HEK293 (cell line): ENCODE results near the gene ASTN2.

Source experiments
- CTCF ChIA-PET: fragments of 350-600 bp; formaldehyde crosslinking; extraction: SDS; loops from one replicate; lab custom pipeline; 2021; ENCODE audit warnings: antibody characterized with exemption; lab: Yijun Ruan, JAX
- POLR2A ChIA-PET: fragments of 300-600 bp; formaldehyde crosslinking; extraction: SDS; loops from one replicate; lab custom pipeline; 2020; ENCODE audit warnings: antibody characterized with exemption, inconsistent platforms; lab: Yijun Ruan, JAX
- H3K27ac ChIP-seq: fragments of 200-500 bp; sonication (Bioruptor generic); 2 replicates; pipeline ENCODE4 v1.5.1; 2014; ENCODE audit warnings: low read depth, low read length, control low read depth, inconsistent platforms; ENCODE audit errors: extremely low read depth
- H3K36me3 ChIP-seq, 2 experiments: fragments of 200-500 bp in 1 of 2; sonication (Bioruptor generic) in 1 of 2; 1 replicate in 1 of 2; 2 replicates in 1 of 2; pipeline ENCODE4 v1.5.1; 2014 to 2017; ENCODE audit warnings: inconsistent platforms in 2 of 2, low read length in 2 of 2; ENCODE audit not compliant: control insufficient read depth in 2 of 2, insufficient read depth in 1 of 2
- H3K4me1 ChIP-seq: fragments of 200-500 bp; sonication (Bioruptor generic); 2 replicates; pipeline ENCODE4 v1.5.1; 2014; ENCODE audit warnings: mild to moderate bottlenecking, low read length, inconsistent platforms; ENCODE audit not compliant: control insufficient read depth, insufficient read depth
- H3K4me3 ChIP-seq: 2 replicates; pipeline ENCODE4 v1.5.1; 2011; ENCODE audit warnings: low read depth, mild to moderate bottlenecking, control low read depth, low read length, moderate library complexity
- H3K9me3 ChIP-seq: fragments of 200-500 bp; sonication (Bioruptor generic); 2 replicates; pipeline ENCODE4 v1.5.1; 2014; ENCODE audit warnings: low read depth, low read length, inconsistent platforms; ENCODE audit not compliant: control insufficient read depth, insufficient read depth
- HOXA7 ChIP-seq: sonication (generic); formaldehyde crosslinking; IDR thresholded peaks from 2 replicates; pipeline ENCODE4 v1.8.1; 2022; ENCODE audit warnings: missing genetic modification reagents, borderline replicate concordance
- KLF16 ChIP-seq: fragments of 450-650 bp; formaldehyde crosslinking; IDR thresholded peaks from 2 replicates; pipeline ENCODE4 v1.5.1; 2017; ENCODE audit warnings: missing biosample characterization, missing genetic modification characterization
- KLF7 ChIP-seq: fragments of 450-650 bp; formaldehyde crosslinking; IDR thresholded peaks from 2 replicates; pipeline ENCODE4 v1.5.1; 2016; ENCODE audit warnings: missing biosample characterization, missing genetic modification characterization, borderline replicate concordance
- OVOL3 ChIP-seq: fragments of 450-650 bp; formaldehyde crosslinking; IDR thresholded peaks from 2 replicates; pipeline ENCODE4 v1.5.1; 2016; ENCODE audit warnings: missing biosample characterization, missing genetic modification characterization
- YY2 ChIP-seq: fragments of 450-650 bp; formaldehyde crosslinking; IDR thresholded peaks from 2 replicates; pipeline ENCODE4 v1.5.1; 2016; ENCODE audit warnings: missing biosample characterization, missing genetic modification characterization
- ZBTB8A ChIP-seq: fragments of 450-650 bp; formaldehyde crosslinking; IDR thresholded peaks from 2 replicates; pipeline ENCODE4 v1.5.1; 2016; ENCODE audit warnings: missing biosample characterization, missing genetic modification characterization
- ZNF155 ChIP-seq: fragments of 450-650 bp; formaldehyde crosslinking; IDR thresholded peaks from 2 replicates; pipeline ENCODE4 v1.5.1; 2016; ENCODE audit warnings: missing biosample characterization, missing genetic modification characterization
- ZNF169 ChIP-seq: fragments of 450-650 bp; formaldehyde crosslinking; IDR thresholded peaks from 2 replicates; pipeline ENCODE4 v1.5.1; 2016; ENCODE audit warnings: missing biosample characterization, missing genetic modification characterization
- ZNF19 ChIP-seq: fragments of 450-650 bp; formaldehyde crosslinking; IDR thresholded peaks from 2 replicates; pipeline ENCODE4; 2016; ENCODE audit warnings: missing biosample characterization, missing genetic modification characterization, low read depth
- ZNF202 ChIP-seq: fragments of 450-650 bp; formaldehyde crosslinking; IDR thresholded peaks from 2 replicates; pipeline ENCODE4 v1.5.1; 2016; ENCODE audit warnings: missing biosample characterization, missing genetic modification characterization, borderline replicate concordance
- ZNF214 ChIP-seq: fragments of 450-650 bp; formaldehyde crosslinking; IDR thresholded peaks from 2 replicates; pipeline ENCODE4 v1.5.1; 2017; ENCODE audit warnings: missing biosample characterization, mild to moderate bottlenecking, missing genetic modification characterization, borderline replicate concordance
- ZNF221 ChIP-seq: fragments of 450-650 bp; formaldehyde crosslinking; IDR thresholded peaks from 2 replicates; pipeline ENCODE4 v1.5.1; 2017; ENCODE audit warnings: missing biosample characterization, missing genetic modification characterization, borderline replicate concordance
- ZNF223 ChIP-seq: fragments of 450-650 bp; formaldehyde crosslinking; IDR thresholded peaks from 2 replicates; pipeline ENCODE4 v1.5.1; 2016; ENCODE audit warnings: missing biosample characterization, missing genetic modification characterization
- ZNF292 ChIP-seq: fragments of 450-650 bp; formaldehyde crosslinking; IDR thresholded peaks from 2 replicates; pipeline ENCODE4 v1.5.1; 2016; ENCODE audit warnings: low read depth, missing biosample characterization, missing genetic modification characterization, borderline replicate concordance
- ZNF324 ChIP-seq: fragments of 450-650 bp; formaldehyde crosslinking; IDR thresholded peaks from 2 replicates; pipeline ENCODE4 v1.5.1; 2016; ENCODE audit warnings: missing biosample characterization, missing genetic modification characterization
- ZNF350 ChIP-seq: fragments of 450-650 bp; formaldehyde crosslinking; IDR thresholded peaks from 2 replicates; pipeline ENCODE4 v1.5.0; 2017; ENCODE audit warnings: missing biosample characterization, mild to moderate bottlenecking, missing genetic modification characterization
- ZNF391 ChIP-seq: fragments of 450-650 bp; formaldehyde crosslinking; IDR thresholded peaks from 2 replicates; pipeline ENCODE4 v1.5.1; 2016; ENCODE audit warnings: low read depth, missing biosample characterization, missing genetic modification characterization, borderline replicate concordance
- ZNF394 ChIP-seq: fragments of 450-650 bp; formaldehyde crosslinking; IDR thresholded peaks from 2 replicates; pipeline ENCODE4 v1.5.1; 2016; ENCODE audit warnings: missing biosample characterization, missing genetic modification characterization, mild to moderate bottlenecking, moderate library complexity, borderline replicate concordance
- ZNF473 ChIP-seq: fragments of 450-650 bp; formaldehyde crosslinking; IDR thresholded peaks from 2 replicates; pipeline ENCODE4 v1.5.1; 2017; ENCODE audit warnings: missing biosample characterization, missing genetic modification characterization
- ZNF514 ChIP-seq: fragments of 450-650 bp; formaldehyde crosslinking; IDR thresholded peaks from 2 replicates; pipeline ENCODE4 v1.5.1; 2016; ENCODE audit warnings: missing biosample characterization, missing genetic modification characterization
- ZNF549 ChIP-seq: fragments of 450-650 bp; IDR thresholded peaks from 2 replicates; pipeline ENCODE4 v1.5.1; 2018; ENCODE audit warnings: missing biosample characterization, missing genetic modification characterization, mild to moderate bottlenecking, inconsistent platforms, moderate library complexity
- ZNF555 ChIP-seq: fragments of 450-650 bp; formaldehyde crosslinking; conservative IDR thresholded peaks from 2 replicates; pipeline ENCODE4 v1.5.1; 2017; ENCODE audit warnings: missing biosample characterization, mild to moderate bottlenecking, missing genetic modification characterization, inconsistent platforms
- ZNF558 ChIP-seq: fragments of 450-650 bp; formaldehyde crosslinking; IDR thresholded peaks from 2 replicates; pipeline ENCODE4 v1.5.1; 2016; ENCODE audit warnings: missing biosample characterization, missing genetic modification characterization
- ZNF585B ChIP-seq: fragments of 450-650 bp; formaldehyde crosslinking; IDR thresholded peaks from 2 replicates; pipeline ENCODE4 v1.5.1; 2016; ENCODE audit warnings: missing biosample characterization, missing genetic modification characterization
- ZNF610 ChIP-seq: fragments of 450-650 bp; formaldehyde crosslinking; IDR thresholded peaks from 2 replicates; pipeline ENCODE4 v1.5.1; 2016; ENCODE audit warnings: missing biosample characterization, missing genetic modification characterization, borderline replicate concordance
- ZNF768 ChIP-seq: fragments of 450-650 bp; formaldehyde crosslinking; IDR thresholded peaks from 2 replicates; pipeline ENCODE4 v1.5.1; 2018; ENCODE audit warnings: missing biosample characterization, mild to moderate bottlenecking, missing genetic modification characterization
- ZNF792 ChIP-seq: fragments of 450-650 bp; formaldehyde crosslinking; IDR thresholded peaks from 2 replicates; pipeline ENCODE4 v1.5.1; 2016; ENCODE audit warnings: missing biosample characterization, missing genetic modification characterization
- ZSCAN16 ChIP-seq: fragments of 450-650 bp; formaldehyde crosslinking; IDR thresholded peaks from 2 replicates; pipeline ENCODE4 v1.5.1; 2016; ENCODE audit warnings: missing biosample characterization, missing genetic modification characterization
- ZSCAN30 ChIP-seq: fragments of 450-650 bp; IDR thresholded peaks from 2 replicates; pipeline ENCODE4 v1.5.1; 2018; ENCODE audit warnings: missing biosample characterization, mild to moderate bottlenecking, missing genetic modification characterization, moderate library complexity
- TF ChIP-seq, protein P1 (sequence below): fragments of 450-650 bp; formaldehyde crosslinking; IDR thresholded peaks from 2 replicates; pipeline ENCODE4 v1.5.1; 2017; ENCODE audit warnings: missing biosample characterization, mild to moderate bottlenecking, missing genetic modification characterization, moderate library complexity
- TF ChIP-seq, protein P2 (sequence below): IDR thresholded peaks from 2 replicates; pipeline ENCODE4 v1.6.1; 2011; ENCODE audit warnings: mild to moderate bottlenecking, low read depth, low read length, borderline replicate concordance
- TF ChIP-seq, protein P3 (sequence below): fragments of 450-650 bp; formaldehyde crosslinking; IDR thresholded peaks from 2 replicates; pipeline ENCODE4 v1.5.1; 2017; ENCODE audit warnings: missing biosample characterization, missing genetic modification characterization

Gene ASTN2

DNA sequence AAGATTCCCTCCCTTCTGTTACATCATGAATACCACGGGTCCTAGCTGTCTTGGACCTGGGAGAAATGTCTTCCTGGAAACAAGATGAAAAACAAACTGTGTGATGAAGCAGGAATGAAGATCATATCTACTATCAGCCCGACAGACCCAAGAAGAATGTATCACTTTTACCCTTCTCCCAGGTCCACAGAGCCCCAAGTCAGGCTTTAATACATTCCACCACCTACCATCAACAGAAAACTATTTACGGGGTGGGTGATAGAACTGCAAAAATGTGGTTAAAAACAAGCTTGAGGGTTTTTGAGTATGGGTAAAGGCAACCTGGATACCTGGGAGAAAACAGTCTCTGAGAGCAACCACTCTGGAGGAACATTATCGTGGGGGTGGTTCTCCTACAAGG, 400.8 kb downstream of the ASTN2 start:
- ChIA-PET POLR2A (interaction anchor here (0.6 kb wide), 1 partner anchor 327 kb away, joined by 3 read pairs; the partner anchor contains the start of gene TRIM32), CTCF (interaction anchor here (0.8 kb wide), 1 partner anchor 277 kb away, joined by 4 read pairs; no protein-coding TSS in a partner anchor)
- H3K27ac ChIP-seq = no peak overlapping the region
- no peak overlapping the region for H3K4me3 ChIP-seq
- no peaks in the 10 kb centered on the region for H3K9me3 ChIP-seq
- TF ChIP-seq KLF16 (tag by site-specific recombination) (no peak), ZNF558 (tag by site-specific recombination) (no peak), OVOL3 (no peak), ZNF169 (tag by site-specific recombination) (no peak), ZNF19 (no peak), ZNF202 (tag by site-specific recombination) (no peak), ZNF549 (tag by site-specific recombination) (no peak), YY2 (tag by site-specific recombination) (no peak), ZNF792 (tag by site-specific recombination) (no peak), ZNF610 (no peak), ZSCAN30 (tag by site-specific recombination) (no peak), KLF7 (no peak), ZNF221 (no peak), ZNF391 (tag by site-specific recombination) (no peak), ZSCAN16 (tag by site-specific recombination) (no peak)
- H3K4me1 ChIP-seq = no peaks in the 10 kb centered on the region
- no peaks in the 10 kb centered on the region for H3K36me3 ChIP-seq

DNA sequence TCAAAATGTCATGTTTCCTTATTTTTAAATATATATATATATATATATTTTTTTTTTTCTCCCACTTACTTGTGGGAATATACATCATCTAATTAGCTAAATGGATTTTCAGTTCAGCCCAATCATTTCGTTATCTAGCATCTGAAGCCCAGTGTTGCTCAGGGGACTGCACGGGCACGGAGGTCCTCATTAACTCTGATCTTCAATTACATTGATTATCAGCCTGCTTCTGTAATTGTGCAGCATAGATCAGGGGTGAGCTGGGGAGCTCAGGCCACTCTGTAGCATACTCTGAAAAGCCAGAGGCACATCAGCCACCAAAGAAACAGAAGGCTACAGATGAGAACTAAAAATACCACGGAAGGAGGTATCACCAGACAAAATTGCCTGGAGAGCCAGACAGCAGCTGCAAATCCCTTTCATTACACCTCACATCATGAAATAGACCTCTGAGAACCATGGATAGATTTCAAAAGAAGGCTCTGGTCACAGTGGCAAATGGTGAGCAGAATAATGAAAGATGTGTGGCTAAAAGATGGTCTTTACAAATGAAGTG, 401.3 kb downstream of the ASTN2 start:
- Histone ChIP-seq H3K4me3 (no peak overlapping the region), H3K9me3 (no peaks in the 10 kb centered on the region), H3K4me1 (no peaks in the 10 kb centered on the region), H3K27ac (no peak overlapping the region), H3K36me3 (no peaks in the 10 kb centered on the region)
- POLR2A ChIA-PET = no interaction called here
- CTCF ChIA-PET = no interaction called here
- TF ChIP-seq ZNF155 (tag by site-specific recombination) (no peak), ZNF514 (no peak), ZNF350 (tag by site-specific recombination) (no peak), ZNF292 (tag by site-specific recombination) (no peak), ZBTB8A (tag by site-specific recombination) (no peak), ZNF555 (tag by site-specific recombination) (no peak), ZNF214 (tag by site-specific recombination) (no peak), ZNF394 (tag by site-specific recombination) (no peak), ZNF391 (tag by site-specific recombination) (no peak), ZNF768 (no peak), ZNF223 (tag by site-specific recombination) (no peak), ZNF324 (no peak), ZNF585B (tag by site-specific recombination) (no peak), HOXA7 (CRISPR knock-in tag) (no peak), ZNF473 (no peak)
- TF ChIP-seq, protein P1, sequence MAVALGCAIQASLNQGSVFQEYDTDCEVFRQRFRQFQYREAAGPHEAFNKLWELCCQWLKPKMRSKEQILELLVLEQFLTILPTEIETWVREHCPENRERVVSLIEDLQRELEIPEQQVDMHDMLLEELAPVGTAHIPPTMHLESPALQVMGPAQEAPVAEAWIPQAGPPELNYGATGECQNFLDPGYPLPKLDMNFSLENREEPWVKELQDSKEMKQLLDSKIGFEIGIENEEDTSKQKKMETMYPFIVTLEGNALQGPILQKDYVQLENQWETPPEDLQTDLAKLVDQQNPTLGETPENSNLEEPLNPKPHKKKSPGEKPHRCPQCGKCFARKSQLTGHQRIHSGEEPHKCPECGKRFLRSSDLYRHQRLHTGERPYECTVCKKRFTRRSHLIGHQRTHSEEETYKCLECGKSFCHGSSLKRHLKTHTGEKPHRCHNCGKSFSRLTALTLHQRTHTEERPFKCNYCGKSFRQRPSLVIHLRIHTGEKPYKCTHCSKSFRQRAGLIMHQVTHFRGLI (tag by site-specific recombination) = no peak
- TF ChIP-seq, protein P2, sequence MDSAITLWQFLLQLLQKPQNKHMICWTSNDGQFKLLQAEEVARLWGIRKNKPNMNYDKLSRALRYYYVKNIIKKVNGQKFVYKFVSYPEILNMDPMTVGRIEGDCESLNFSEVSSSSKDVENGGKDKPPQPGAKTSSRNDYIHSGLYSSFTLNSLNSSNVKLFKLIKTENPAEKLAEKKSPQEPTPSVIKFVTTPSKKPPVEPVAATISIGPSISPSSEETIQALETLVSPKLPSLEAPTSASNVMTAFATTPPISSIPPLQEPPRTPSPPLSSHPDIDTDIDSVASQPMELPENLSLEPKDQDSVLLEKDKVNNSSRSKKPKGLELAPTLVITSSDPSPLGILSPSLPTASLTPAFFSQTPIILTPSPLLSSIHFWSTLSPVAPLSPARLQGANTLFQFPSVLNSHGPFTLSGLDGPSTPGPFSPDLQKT = no peak
- TF ChIP-seq, protein P3, sequence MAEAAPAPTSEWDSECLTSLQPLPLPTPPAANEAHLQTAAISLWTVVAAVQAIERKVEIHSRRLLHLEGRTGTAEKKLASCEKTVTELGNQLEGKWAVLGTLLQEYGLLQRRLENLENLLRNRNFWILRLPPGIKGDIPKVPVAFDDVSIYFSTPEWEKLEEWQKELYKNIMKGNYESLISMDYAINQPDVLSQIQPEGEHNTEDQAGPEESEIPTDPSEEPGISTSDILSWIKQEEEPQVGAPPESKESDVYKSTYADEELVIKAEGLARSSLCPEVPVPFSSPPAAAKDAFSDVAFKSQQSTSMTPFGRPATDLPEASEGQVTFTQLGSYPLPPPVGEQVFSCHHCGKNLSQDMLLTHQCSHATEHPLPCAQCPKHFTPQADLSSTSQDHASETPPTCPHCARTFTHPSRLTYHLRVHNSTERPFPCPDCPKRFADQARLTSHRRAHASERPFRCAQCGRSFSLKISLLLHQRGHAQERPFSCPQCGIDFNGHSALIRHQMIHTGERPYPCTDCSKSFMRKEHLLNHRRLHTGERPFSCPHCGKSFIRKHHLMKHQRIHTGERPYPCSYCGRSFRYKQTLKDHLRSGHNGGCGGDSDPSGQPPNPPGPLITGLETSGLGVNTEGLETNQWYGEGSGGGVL = no peak
